Endothelial cell of umbilical vein (primary cell): Measurements from ENCODE around the gene GJA8. TPM values are rescaled to one million over a fixed set of nuclear protein-coding genes. Genes with fewer than 3 reads are reported as not detected.

Experiments
- Bru-seq: library from RNA; stranded (reverse); fragments of 400-500 nt; gene quantifications from one replicate; lab custom pipeline; 2021; lab: Mats Ljungman, UMichigan
- BruChase-seq, 2 experiments: library from RNA; stranded (reverse); fragments of 400-500 nt; gene quantifications; one replicate each; lab custom pipeline; 2021; lab: Mats Ljungman, UMichigan
- BruUV-seq: library from RNA; stranded (reverse); fragments of 400-500 nt; replicated peaks from 2 replicates; lab custom pipeline; 2021; lab: Mats Ljungman, UMichigan
- CTCF ChIA-PET: fragments of 300-600, 350-600 bp; sonication (Branson Sonifier 250); formaldehyde crosslinking; loops from one replicate; lab custom pipeline; 2021; ENCODE audit warnings: antibody characterized with exemption, inconsistent platforms; lab: Charles Lee
- POLR2A ChIA-PET: fragments of 300-600, 350-600 bp; sonication (Branson Sonifier 250); formaldehyde crosslinking; loops from one replicate; lab custom pipeline; 2021; ENCODE audit warnings: antibody characterized with exemption, inconsistent platforms; lab: Charles Lee
- DNase-seq: peaks from one replicate; pipeline ENCODE4 v3.0.0-alpha.2; 2011; ENCODE audit warnings: low read depth, low spot score
- FAIRE-seq: peaks from 2 replicates; lab custom pipeline; 2011; peaks lifted over from hg19 to GRCh38; lab: Jason Lieb, UNC
- H2AFZ ChIP-seq: 2 replicates; pipeline ENCODE4 v1.6.0; 2012; ENCODE audit warnings: low read depth, low read length, control low read depth, inconsistent platforms
- H3K27ac ChIP-seq: 2 replicates; pipeline ENCODE4 v1.5.1; 2011; ENCODE audit warnings: low read depth, mild to moderate bottlenecking, control low read depth, low read length, moderate library complexity; ENCODE audit not compliant: insufficient read depth
- H3K27me3 ChIP-seq, 2 experiments: 2 replicates each; pipeline versions ENCODE4 v1.6.0 to v1.6.1; 2011; ENCODE audit warnings: low read length in 2 of 2, mixed read lengths in 1 of 2; ENCODE audit not compliant: control insufficient read depth in 2 of 2, insufficient read depth in 2 of 2
- H3K36me3 ChIP-seq, 2 experiments: 2 replicates in 1 of 2; 3 replicates in 1 of 2; pipeline ENCODE4 v1.5.1; 2011; ENCODE audit warnings: low read length in 2 of 2, mild to moderate bottlenecking in 1 of 2, moderate library complexity in 1 of 2; ENCODE audit not compliant: control insufficient read depth in 2 of 2, insufficient read depth in 2 of 2; ENCODE audit errors: extremely low read depth in 1 of 2
- H3K4me1 ChIP-seq: 3 replicates; pipeline ENCODE4 v1.5.1; 2011; ENCODE audit warnings: mild to moderate bottlenecking, low read length; ENCODE audit not compliant: control insufficient read depth, insufficient read depth; ENCODE audit errors: extremely low read depth
- H3K4me2 ChIP-seq: 2 replicates; pipeline ENCODE4 v1.6.1; 2011; ENCODE audit warnings: low read length, control low read depth, mixed read lengths; ENCODE audit not compliant: insufficient read depth
- H3K4me3 ChIP-seq, 3 experiments: fragments of 200-600 bp in 1 of 3; sonication (generic), shearing (Covaris generic) in 1 of 3; replicated peaks in 1 of 3; 2 replicates each; pipeline ENCODE4 v1.5.1; 2011 to 2016; ENCODE audit warnings: control low read depth in 3 of 3, low read length in 3 of 3, mild to moderate bottlenecking in 2 of 3, inconsistent platforms in 1 of 3, low read depth in 1 of 3, moderate library complexity in 1 of 3; ENCODE audit not compliant: insufficient read depth in 1 of 3
- H3K79me2 ChIP-seq: 2 replicates; pipeline ENCODE4 v1.6.0; 2012; ENCODE audit warnings: low read length, inconsistent platforms; ENCODE audit not compliant: control insufficient read depth, insufficient read depth
- H3K9ac ChIP-seq: replicated peaks from 2 replicates; pipeline ENCODE3; 2011; ENCODE audit warnings: low read length, control low read depth; ENCODE audit not compliant: insufficient read depth; ENCODE audit errors: extremely low read depth
- H3K9me1 ChIP-seq: replicated peaks from 3 replicates; pipeline ENCODE4 v1.6.0; 2011; ENCODE audit warnings: mild to moderate bottlenecking, low read length; ENCODE audit not compliant: control insufficient read depth, insufficient read depth; ENCODE audit errors: extremely low read depth
- H3K9me3 ChIP-seq: replicated peaks from 2 replicates; pipeline ENCODE4 v1.5.1; 2012; ENCODE audit warnings: low read length, inconsistent platforms; ENCODE audit not compliant: control insufficient read depth, insufficient read depth
- H4K20me1 ChIP-seq: replicated peaks from 2 replicates; pipeline ENCODE3; 2011; ENCODE audit warnings: mild to moderate bottlenecking, low read length; ENCODE audit not compliant: control insufficient read depth, insufficient read depth; ENCODE audit errors: extremely low read depth
- CTCF ChIP-seq, 2 donors: IDR thresholded peaks; 1 replicate in 1 of 2; 2 replicates in 1 of 2; pipeline ENCODE4 v1.5.1; 2011; ENCODE audit warnings: low read length in 2 of 2, mild to moderate bottlenecking in 2 of 2, moderate library complexity in 2 of 2, control low read depth in 1 of 2, inconsistent platforms in 1 of 2, low read depth in 1 of 2; ENCODE audit not compliant: insufficient read depth in 1 of 2; ENCODE audit errors: extremely low read depth in 1 of 2
- EZH2 ChIP-seq: IDR thresholded peaks from 2 replicates; pipeline ENCODE4 v1.6.1; 2012; ENCODE audit warnings: borderline replicate concordance, low read depth, mild to moderate bottlenecking, moderate library complexity, low read length, inconsistent platforms; ENCODE audit not compliant: severe bottlenecking
- FOS ChIP-seq: IDR thresholded peaks from 2 replicates; pipeline ENCODE4 v1.6.1; 2011; ENCODE audit warnings: mild to moderate bottlenecking, low read length, moderate library complexity, borderline replicate concordance; ENCODE audit not compliant: insufficient read depth
- GATA2 ChIP-seq: IDR thresholded peaks from 2 replicates; pipeline ENCODE4 v1.7.0; 2011; ENCODE audit warnings: low read depth, mild to moderate bottlenecking, moderate library complexity, mixed read lengths, low read length; ENCODE audit not compliant: insufficient read length, insufficient read depth
- JUN ChIP-seq: IDR thresholded peaks from 2 replicates; pipeline ENCODE4 v1.6.1; 2011; ENCODE audit warnings: borderline replicate concordance, low read depth; ENCODE audit not compliant: insufficient read length, insufficient read depth
- MAX ChIP-seq: IDR thresholded peaks from 2 replicates; pipeline ENCODE4 v1.6.1; 2011; ENCODE audit not compliant: insufficient read depth, insufficient read length
- MYC ChIP-seq: IDR thresholded peaks from one replicate; pipeline ENCODE4 v1.6.1; 2011; ENCODE audit warnings: mild to moderate bottlenecking, low read depth, low read length
- POLR2A ChIP-seq: IDR thresholded peaks from 2 replicates; pipeline ENCODE4 v1.6.1; 2012; ENCODE audit warnings: low read depth, mild to moderate bottlenecking, control low read depth, low read length
- POLR2AphosphoS5 ChIP-seq: IDR thresholded peaks from 2 replicates; pipeline ENCODE4 v1.6.1; 2012; ENCODE audit warnings: low read depth, mild to moderate bottlenecking, control low read depth, low read length, moderate library complexity; ENCODE audit not compliant: insufficient read depth
- dilution Hi-C: fragments of 300-500 bp; cut with MboI; formaldehyde crosslinking; loops from one replicate; pipeline ENCODE4 v1.15.0; 2019; ENCODE audit warnings: low sequenced_read_pairs; ENCODE audit not compliant: extremely low pct_ligation_motif_present
- intact Hi-C: fragments of 100-400 bp; cut with micrococcal nuclease; formaldehyde crosslinking; loops from one replicate; pipeline ENCODE4 v1.10.0; 2022
- long read RNA-seq: library from polyadenylated mRNA; stranded (forward); transcript quantifications from one replicate; pipeline ENCODE4 v2.0.0, GENCODE V29; 2021
- polyA minus RNA-seq, 3 experiments: library from RNA; depleted of rRNA, polyadenylated mRNA; stranded (reverse); fragments of >200 nt; gene quantifications; 1 replicate in 1 of 3; 2 replicates in 2 of 3; pipeline ENCODE4 v1.2.3, GENCODE V29; 2011
- polyA plus RNA-seq, 4 experiments: library from polyadenylated mRNA; depleted of rRNA in 3 of 4; stranded (reverse) in 3 of 4; unstranded in 1 of 4; fragments of >200 nt; gene quantifications; 2 replicates each; pipeline versions ENCODE4 v1.2.1 to v1.2.3, GENCODE V29; 2011 to 2012; ENCODE audit warnings: missing spikeins in 1 of 4
- total RNA-seq: library from RNA; stranded (reverse); gene quantifications from 2 replicates; pipeline ENCODE4 v1.2.3, GENCODE V29; 2021

The GJA8 gene
- not detected in 2 replicates for total RNA-seq
- not detected in 2 replicates for polyA plus RNA-seq
- polyA plus RNA-seq (2011; cell fraction: cytosol; rRNA removed) = not detected in 2 replicates
- not detected in 2 replicates for polyA plus RNA-seq (2011; cell fraction: nucleus; rRNA removed)
- polyA plus RNA-seq (2012) = not detected in 2 replicates
- not detected in 2 replicates for polyA minus RNA-seq
- polyA minus RNA-seq (2011; cell fraction: cytosol; rRNA and poly(A)+ RNA removed) = not detected
- polyA minus RNA-seq (2011; cell fraction: nucleus; rRNA and poly(A)+ RNA removed) = not detected in 2 replicates
- not detected for Bru-seq, nascent RNA
- not detected for BruChase-seq, experiment 1, labeled RNA remaining after a 6-hour chase
- BruChase-seq, experiment 2, labeled RNA remaining after a 2-hour chase = not detected
- long read RNA-seq = 0 reads

- no TSS peak for BruUV-seq
- Histone ChIP-seq H3K36me3 (no peaks in the 10 kb centered on the region), H3K4me1 (no peaks in the 10 kb centered on the region), H3K4me2 (no peak within 1 kb of the TSS), H3K27ac (no peak within 1 kb of the TSS), H4K20me1 (no peaks in the 10 kb centered on the region), H2AFZ (no peak within 1 kb of the TSS), H3K9ac (no peak within 1 kb of the TSS), H3K4me3 (no peak within 1 kb of the TSS), H3K9me3 (no peaks in the 10 kb centered on the region), H3K79me2 (no peaks in the 10 kb centered on the region), H3K27me3 (peaks cover 8 to 12% of the 10 kb centered on the region in 2 experiments), H3K9me1 (no peaks in the 10 kb centered on the region)
- dilution Hi-C loops = no loop called here
- CTCF ChIA-PET = interaction anchor here (1.5 to 4.4 kb wide), 2 partner anchors 9 to 12 kb away, joined by 3 to 27 read pairs; no protein-coding TSS in a partner anchor
- intact Hi-C loops = no loop called here
- FAIRE-seq (no peak), DNase-seq (no peak)
- POLR2A ChIA-PET = no interaction called here
- TF ChIP-seq POLR2A = no peak
- TF ChIP-seq GATA2 = no peak
- TF ChIP-seq MAX = no peak
- TF ChIP-seq CTCF (IDR thresholded peaks at IDR 0.05; ENCODE audit: extremely low read depth in 1 of 2, insufficient read depth in 1 of 2, low read depth in 1 of 2, low read length in 2 of 2) = no peak
- TF ChIP-seq POLR2AphosphoS5 = no peak
- no peak for TF ChIP-seq FOS
- TF ChIP-seq EZH2 = no peak
- no peak for TF ChIP-seq JUN
- TF ChIP-seq MYC = no peak
Measured at GRCh38 chr1:147902253-147902845, at the start of gene GJA8. TSS of gene GJA8 (plus strand) at chr1:147902795. CDS start at chr1:147907956, 5,161 bp downstream.
